ENCODE measurements around the gene ZSCAN5B. TPM values are rescaled to one million over a fixed set of nuclear protein-coding genes. Genes with fewer than 3 reads are reported as not detected.
A peak's percentile ranks its signal among the peaks of the same experiment; 100 is the strongest.

Gene ZSCAN5B
- total RNA-seq, 1 donor from 2014 or later: not detected

- no peak for DNase-seq (ENCODE audit: low read depth)
Observed at GRCh38 chr19:56144831-56145230, 52.8 kb downstream of the ZSCAN5B start.

GRCh38 chr19:56144376-56144775 is 53.2 kb downstream of the ZSCAN5B start:
- no peak for DNase-seq (ENCODE audit: low read depth)

GRCh38 chr19:56142897-56143434 is 54.6 kb downstream of the ZSCAN5B start:
- no peak for DNase-seq (ENCODE audit: low read depth)

GRCh38 chr19:56142087-56142787 is 55.3 kb downstream of the ZSCAN5B start:
- DNase-seq (ENCODE audit: low read depth): no peak

- no peak for DNase-seq (ENCODE audit: low read depth)
Observed at GRCh38 chr19:56141417-56141993, 56.1 kb downstream of the ZSCAN5B start.

- peak; percentile 98 for DNase-seq (ENCODE audit: low read depth)
Observed at GRCh38 chr19:56140583-56141416, 56.8 kb downstream of the ZSCAN5B start, which contains the start of gene ZNF444. TSS of gene ZNF444 (plus strand) at chr19:56141287. CDS start at chr19:56146912, 5,625 bp downstream.

GRCh38 chr19:56139847-56140582 is 57.6 kb downstream of the ZSCAN5B start:
- DNase-seq (ENCODE audit: low read depth): peak; percentile 54

Other genes starting within 250 kb of the ZSCAN5B start
- not detected in 2 replicates for gene NLRP8, start 250.0 kb downstream of the ZSCAN5B start, total RNA-seq
- not detected in 2 replicates for gene NLRP5, start 211.0 kb downstream of the ZSCAN5B start, total RNA-seq
- gene ZNF787, start 76.5 kb downstream of the ZSCAN5B start, total RNA-seq: 25.6 and 41.0 TPM in 2 replicates
- 12.9 and 28.2 TPM in 2 replicates for gene ZNF444, start 56.5 kb downstream of the ZSCAN5B start, total RNA-seq
- gene GALP, start 21.8 kb downstream of the ZSCAN5B start, total RNA-seq: not detected in 2 replicates
- not detected in 2 replicates for gene ZSCAN5C, start 4.5 kb upstream of the ZSCAN5B start, total RNA-seq
- not detected in 2 replicates for gene EDDM13, start 75.0 kb upstream of the ZSCAN5B start, total RNA-seq
- 4.7 and 5.7 TPM in 2 replicates for gene ZSCAN5A, start 117.1 kb upstream of the ZSCAN5B start, total RNA-seq
- gene ZNF582, start 195.8 kb upstream of the ZSCAN5B start, total RNA-seq: 1.2 and 4.2 TPM in 2 replicates
- 4.0 and 7.2 TPM in 2 replicates for gene ZNF583, start 206.5 kb upstream of the ZSCAN5B start, total RNA-seq